CD4-positive, alpha-beta memory T cell (primary cell): ENCODE data around the gene RNF8. TPM values are rescaled to one million over a fixed set of nuclear protein-coding genes. Genes with fewer than 3 reads are reported as not detected.
A peak's percentile ranks its signal among the peaks of the same experiment; 100 is the strongest.

Experiments used
- CTCF ChIA-PET: fragments of 350-600 bp; sonication (Branson Sonifier 250); formaldehyde crosslinking; loops from one replicate; lab custom pipeline; 2021; ENCODE audit warnings: inconsistent platforms; ENCODE audit not compliant: partially characterized antibody; lab: Charles Lee
- POLR2A ChIA-PET: fragments of 350-600 bp; sonication (Branson Sonifier 250); formaldehyde crosslinking; loops from one replicate; lab custom pipeline; 2021; ENCODE audit not compliant: partially characterized antibody; lab: Charles Lee
- DNase-seq, 5 donors: peaks; one replicate each; pipeline versions ENCODE4 v3.0.0 to v3.0.0-alpha.2; 2020 to 2022; ENCODE audit warnings: mixed read lengths in 1 of 5
- H3K27ac ChIP-seq: one replicate; pipeline ENCODE4 v1.7.0; 2013; ENCODE audit warnings: low read depth, low read length
- H3K27me3 ChIP-seq: 2 replicates; pipeline ENCODE4 v1.7.0; 2013; ENCODE audit warnings: mild to moderate bottlenecking, low read length, moderate library complexity; ENCODE audit not compliant: insufficient read depth
- H3K36me3 ChIP-seq: 2 replicates; pipeline ENCODE4 v1.7.0; 2013; ENCODE audit warnings: mild to moderate bottlenecking, low read length, moderate library complexity; ENCODE audit not compliant: insufficient read depth
- H3K4me1 ChIP-seq: 2 replicates; pipeline ENCODE4 v1.7.0; 2013; ENCODE audit warnings: mild to moderate bottlenecking, low read length, moderate library complexity; ENCODE audit not compliant: insufficient read depth
- H3K4me3 ChIP-seq, 2 donors: one replicate each; pipeline ENCODE4 v1.7.0; 2013; ENCODE audit warnings: low read length in 2 of 2, mild to moderate bottlenecking in 1 of 2
- H3K9me3 ChIP-seq, 2 donors: one replicate each; pipeline ENCODE4 v1.7.0; 2013; ENCODE audit warnings: low read length in 2 of 2, control low read depth in 1 of 2; ENCODE audit not compliant: control insufficient read depth in 1 of 2
- H3K27ac Mint-ChIP-seq, 7 donors: one replicate each; pipeline ENCODE4 v1.8.0; 2020 to 2021; ENCODE audit warnings: mixed read lengths in 7 of 7, mild to moderate bottlenecking in 6 of 7, inconsistent platforms in 3 of 7, moderate library complexity in 3 of 7
- H3K27me3 Mint-ChIP-seq, 2 donors: one replicate each; pipeline ENCODE4 v1.8.0; 2020 to 2021; ENCODE audit warnings: mixed read lengths in 2 of 2
- H3K36me3 Mint-ChIP-seq, 2 donors: one replicate each; pipeline ENCODE4 v1.8.0; 2020 to 2021; ENCODE audit warnings: mixed read lengths in 2 of 2, inconsistent platforms in 1 of 2, mild to moderate bottlenecking in 1 of 2
- H3K4me1 Mint-ChIP-seq, 4 donors: one replicate each; pipeline ENCODE4 v1.8.0; 2020 to 2021; ENCODE audit warnings: mixed read lengths in 4 of 4, mild to moderate bottlenecking in 1 of 4
- H3K4me3 Mint-ChIP-seq, 8 donors: one replicate each; pipeline ENCODE4 v1.8.0; 2020 to 2021; ENCODE audit warnings: mixed read lengths in 8 of 8, mild to moderate bottlenecking in 7 of 8, moderate library complexity in 6 of 8, inconsistent platforms in 3 of 8
- H3K9me3 Mint-ChIP-seq, 8 donors: one replicate each; pipeline ENCODE4 v1.8.0; 2020 to 2021; ENCODE audit warnings: mixed read lengths in 8 of 8, mild to moderate bottlenecking in 5 of 8, inconsistent platforms in 3 of 8, moderate library complexity in 1 of 8
- intact Hi-C: fragments of 100-400 bp; cut with micrococcal nuclease; formaldehyde crosslinking; loops from one replicate; pipeline ENCODE4 v1.15.1; 2023
- polyA plus RNA-seq, 2 donors: library from polyadenylated mRNA; unstranded; fragments of 300-500 nt; fragmentation: Illumina TruSeq; gene quantifications; one replicate each; pipeline ENCODE4 v1.2.3, GENCODE V29; 2021
- total RNA-seq, 2 experiments: library from RNA; stranded (reverse); gene quantifications; one replicate each; pipeline ENCODE4 v1.2.3, GENCODE V29; 2021

The RNF8 gene
- total and polyA plus RNA-seq, 4 experiments from 2014 or later: 14.2 to 17.2 (median 15.7) TPM

GRCh38 chr6:37315157-37315515 is 38.6 kb upstream of the RNF8 start:
- Mint-ChIP-seq H3K4me1 (peaks cover 0 to 4% (median 3%) of the 10 kb centered on the region in 4 donors), H3K4me3 (no peak overlapping the region), H3K9me3 (no peaks in the 10 kb centered on the region), H3K27me3 (no peaks in the 10 kb centered on the region), H3K27ac (no peak overlapping the region), H3K36me3 (peaks cover 16 to 30% of the 10 kb centered on the region in 2 donors)
- H3K4me1 ChIP-seq: no peaks in the 10 kb centered on the region
- DNase-seq: no peak
- ChIA-PET CTCF (interaction anchor here (0.8 to 2.4 kb wide), 6 partner anchors 8 to 286 kb away, joined by 3 to 10 read pairs (median 4); no protein-coding TSS in a partner anchor), POLR2A (interaction anchor here (1.4 kb wide), 1 partner anchor 57 kb away, joined by 4 read pairs; the partner anchor contains the start of genes TBC1D22B and TMEM217)
- H3K27ac ChIP-seq: no peak overlapping the region
- peaks cover 61% of the 10 kb centered on the region for H3K36me3 ChIP-seq
- no peak overlapping the region for H3K4me3 ChIP-seq
- intact Hi-C loops: loop anchor here (1.0 kb wide), 1 partner anchor 297 kb away; no protein-coding TSS in a partner anchor
- H3K27me3 ChIP-seq: no peaks in the 10 kb centered on the region
- H3K9me3 ChIP-seq: no peaks in the 10 kb centered on the region

DNA sequence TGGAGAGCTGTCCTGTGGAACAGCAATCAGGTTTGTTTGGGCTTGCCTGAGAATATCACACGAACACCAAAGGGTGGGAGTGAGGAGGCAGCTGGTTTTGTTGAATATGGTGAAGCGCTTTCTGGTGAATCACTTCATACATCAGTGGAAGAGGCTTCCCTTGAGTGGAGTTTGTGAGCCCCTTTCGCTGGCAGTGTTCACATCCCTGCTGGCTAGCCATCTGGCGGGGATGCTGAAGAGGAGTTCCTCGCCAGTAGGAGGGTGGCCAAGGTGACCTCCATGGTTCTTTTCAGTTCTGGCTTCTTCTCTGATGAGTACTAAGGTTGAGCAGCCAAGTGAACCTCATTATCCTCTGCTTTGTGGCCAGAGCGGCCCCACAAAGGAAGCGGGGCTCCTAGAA is 37.7 kb upstream of the RNF8 start:
- Mint-ChIP-seq H3K4me3 (no peak overlapping the region), H3K27ac (no peak overlapping the region), H3K4me1 (peaks cover 0 to 4% (median 3%) of the 10 kb centered on the region in 4 donors), H3K36me3 (peaks cover 16 to 30% of the 10 kb centered on the region in 2 donors), H3K27me3 (no peaks in the 10 kb centered on the region), H3K9me3 (no peaks in the 10 kb centered on the region)
- Histone ChIP-seq H3K4me3 (no peak overlapping the region), H3K27ac (no peak overlapping the region), H3K9me3 (no peaks in the 10 kb centered on the region), H3K36me3 (peaks cover 67% of the 10 kb centered on the region), H3K27me3 (no peaks in the 10 kb centered on the region), H3K4me1 (no peaks in the 10 kb centered on the region)
- CTCF ChIA-PET: interaction anchor here (0.8 to 1.6 kb wide), 3 partner anchors 10 to 286 kb away, joined by 3 to 7 read pairs (median 5); no protein-coding TSS in a partner anchor
- no peak for DNase-seq
- POLR2A ChIA-PET: no interaction called here
- intact Hi-C loops: no loop called here

DNA sequence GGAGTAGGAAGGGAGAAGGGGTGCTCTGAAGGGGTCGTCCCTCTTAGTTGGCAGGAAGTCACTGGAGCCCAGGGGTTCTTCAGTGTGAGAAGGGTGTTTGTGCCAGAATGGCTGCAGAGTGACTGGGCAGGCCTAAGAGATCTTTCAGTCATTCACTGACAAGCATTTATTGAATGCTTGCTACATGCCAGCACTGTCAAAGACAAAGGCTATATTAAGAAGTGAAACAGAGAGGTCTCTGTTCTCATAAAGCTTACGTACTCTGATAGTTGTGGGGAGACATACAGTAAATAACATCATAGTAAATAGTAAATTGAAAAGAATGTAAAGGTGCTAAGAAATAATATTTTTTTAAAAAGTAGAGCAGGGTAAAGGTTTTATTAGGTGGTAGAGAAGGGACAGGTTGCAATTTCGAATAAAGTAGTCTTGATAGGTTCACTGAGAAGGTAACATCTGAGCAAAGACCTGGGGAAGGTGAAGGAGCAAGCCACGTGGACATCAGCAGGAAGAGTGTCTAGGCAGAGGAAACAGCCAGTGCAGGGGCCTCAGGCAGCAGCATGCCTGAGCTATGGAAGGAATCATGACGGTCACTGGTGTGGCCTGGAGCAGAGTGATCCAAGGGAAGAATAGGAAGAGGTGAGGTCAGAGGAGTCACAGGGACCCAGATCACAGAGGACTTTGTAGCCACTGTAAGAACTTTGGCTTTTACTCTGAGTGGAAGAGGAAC is 36.3 kb upstream of the RNF8 start:
- no peaks in the 10 kb centered on the region for H3K9me3 Mint-ChIP-seq
- H3K27me3 ChIP-seq: no peaks in the 10 kb centered on the region
- no peaks in the 10 kb centered on the region for H3K27me3 Mint-ChIP-seq
- no peak overlapping the region for H3K27ac Mint-ChIP-seq
- ChIA-PET CTCF (interaction anchor here (1.6 kb wide), 1 partner anchor 8 kb away, joined by 7 read pairs; no protein-coding TSS in a partner anchor), POLR2A (no interaction called here)
- H3K4me3 ChIP-seq: no peak overlapping the region
- intact Hi-C loops: no loop called here
- no peaks in the 10 kb centered on the region for H3K9me3 ChIP-seq
- peaks cover 75% of the 10 kb centered on the region for H3K36me3 ChIP-seq
- no peaks in the 10 kb centered on the region for H3K4me1 ChIP-seq
- peaks cover 0 to 4% (median 3%) of the 10 kb centered on the region in 4 donors for H3K4me1 Mint-ChIP-seq
- no peak overlapping the region for H3K27ac ChIP-seq
- no peak for DNase-seq
- H3K4me3 Mint-ChIP-seq: no peak overlapping the region
- peaks cover 23 to 40% of the 10 kb centered on the region in 2 donors for H3K36me3 Mint-ChIP-seq

DNA sequence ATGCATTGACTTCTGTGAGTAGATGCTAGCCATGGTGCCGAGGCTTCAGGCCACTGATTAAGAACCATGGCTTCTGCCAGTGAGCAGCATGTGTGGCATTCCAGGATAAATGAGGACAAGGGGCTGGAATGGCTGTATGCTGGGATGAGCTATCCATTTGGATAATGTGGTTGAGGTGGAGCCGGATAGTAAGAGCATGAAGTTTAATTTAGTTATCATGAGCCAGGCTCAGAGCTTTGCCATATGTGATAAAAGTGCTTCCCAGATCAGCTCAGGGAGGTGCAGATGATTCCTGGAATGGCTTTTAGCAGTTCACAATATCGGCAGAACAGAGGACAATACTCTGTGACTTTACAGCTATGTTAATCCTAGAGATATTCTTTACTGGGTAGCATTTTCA is 34.6 kb upstream of the RNF8 start:
- H3K36me3 Mint-ChIP-seq: peaks cover 16 to 23% of the 10 kb centered on the region in 2 donors
- Histone ChIP-seq H3K27me3 (no peaks in the 10 kb centered on the region), H3K27ac (no peak overlapping the region), H3K36me3 (peaks cover 67% of the 10 kb centered on the region), H3K9me3 (no peaks in the 10 kb centered on the region), H3K4me3 (no peak overlapping the region), H3K4me1 (no peaks in the 10 kb centered on the region)
- CTCF ChIA-PET: interaction anchor here (1.3 to 2.0 kb wide), 2 partner anchors 9 to 16 kb away, joined by 3 to 4 read pairs; no protein-coding TSS in a partner anchor
- no peak for DNase-seq
- H3K9me3 Mint-ChIP-seq: no peaks in the 10 kb centered on the region
- peak overlapping the region in 1 of 7 donors; percentile 32 for H3K27ac Mint-ChIP-seq
- H3K27me3 Mint-ChIP-seq: no peaks in the 10 kb centered on the region
- intact Hi-C loops: no loop called here
- H3K4me3 Mint-ChIP-seq: no peak overlapping the region
- H3K4me1 Mint-ChIP-seq: peaks cover 0 to 4% (median 2%) of the 10 kb centered on the region in 4 donors
- POLR2A ChIA-PET: no interaction called here

- peak overlapping the region in 5 of 7 donors; percentile 22 to 84 (median 47) for H3K27ac Mint-ChIP-seq
- CTCF ChIA-PET: interaction anchor here (1.3 to 2.0 kb wide), 3 partner anchors 10 to 372 kb away, joined by 3 to 7 read pairs (median 4); no protein-coding TSS in a partner anchor
These were observed 33.8 kb upstream of the RNF8 start for GRCh38 chr6:37319856-37320480.

GRCh38 chr6:37320646-37321045 is 33.1 kb upstream of the RNF8 start:
- no peaks in the 10 kb centered on the region for H3K27me3 Mint-ChIP-seq
- H3K4me3 Mint-ChIP-seq: no peak overlapping the region
- CTCF ChIA-PET: interaction anchor here (1.0 to 2.0 kb wide), 3 partner anchors 18 to 616 kb away, joined by 4 to 7 read pairs (median 4); no protein-coding TSS in a partner anchor
- Histone ChIP-seq H3K4me3 (no peak overlapping the region), H3K4me1 (no peaks in the 10 kb centered on the region), H3K27me3 (no peaks in the 10 kb centered on the region), H3K9me3 (no peaks in the 10 kb centered on the region), H3K36me3 (peaks cover 59% of the 10 kb centered on the region), H3K27ac (no peak overlapping the region)
- peak overlapping the region in 3 of 7 donors; percentile 19 to 38 (median 22) for H3K27ac Mint-ChIP-seq
- no peak for DNase-seq
- peaks cover 0 to 1% (median under 1%) of the 10 kb centered on the region in 4 donors for H3K4me1 Mint-ChIP-seq
- no peaks in the 10 kb centered on the region for H3K9me3 Mint-ChIP-seq
- POLR2A ChIA-PET: no interaction called here
- H3K36me3 Mint-ChIP-seq: peaks cover 7 to 15% of the 10 kb centered on the region in 2 donors
- intact Hi-C loops: no loop called here

More at GRCh38 chr6:37319856-37320480, 33.8 kb upstream of the RNF8 start:
- Histone ChIP-seq H3K36me3 (peaks cover 64% of the 10 kb centered on the region), H3K27ac (no peak overlapping the region), H3K4me3 (no peak overlapping the region), H3K9me3 (no peaks in the 10 kb centered on the region), H3K4me1 (no peaks in the 10 kb centered on the region), H3K27me3 (no peaks in the 10 kb centered on the region)
- Mint-ChIP-seq H3K4me1 (no peaks in the 10 kb centered on the region), H3K4me3 (no peak overlapping the region), H3K9me3 (no peaks in the 10 kb centered on the region), H3K27me3 (no peaks in the 10 kb centered on the region), H3K36me3 (peaks cover 9 to 17% of the 10 kb centered on the region in 2 donors)
- DNase-seq: no peak
- POLR2A ChIA-PET: no interaction called here
- intact Hi-C loops: no loop called here

- POLR2A ChIA-PET: no interaction called here
- Mint-ChIP-seq H3K4me1 (peaks cover 2 to 4% (median 4%) of the 10 kb centered on the region in 4 donors), H3K27me3 (no peaks in the 10 kb centered on the region), H3K9me3 (no peaks in the 10 kb centered on the region), H3K36me3 (peaks cover 7 to 17% of the 10 kb centered on the region in 2 donors), H3K4me3 (no peak overlapping the region), H3K27ac (peak overlapping the region in 6 of 7 donors; percentile 3 to 85 (median 24))
- CTCF ChIA-PET: interaction anchor here (1.0 to 1.7 kb wide), 2 partner anchors 371 to 615 kb away, joined by 4 to 7 read pairs; no protein-coding TSS in a partner anchor
- Histone ChIP-seq H3K27ac (no peak overlapping the region), H3K9me3 (no peaks in the 10 kb centered on the region), H3K4me1 (no peaks in the 10 kb centered on the region), H3K4me3 (no peak overlapping the region), H3K36me3 (peaks cover 55% of the 10 kb centered on the region), H3K27me3 (no peaks in the 10 kb centered on the region)
- DNase-seq: no peak
- intact Hi-C loops: no loop called here
These were observed 32.7 kb upstream of the RNF8 start for GRCh38 chr6:37321101-37321500.
